ENCODE results near the gene SOX4.

DNA sequence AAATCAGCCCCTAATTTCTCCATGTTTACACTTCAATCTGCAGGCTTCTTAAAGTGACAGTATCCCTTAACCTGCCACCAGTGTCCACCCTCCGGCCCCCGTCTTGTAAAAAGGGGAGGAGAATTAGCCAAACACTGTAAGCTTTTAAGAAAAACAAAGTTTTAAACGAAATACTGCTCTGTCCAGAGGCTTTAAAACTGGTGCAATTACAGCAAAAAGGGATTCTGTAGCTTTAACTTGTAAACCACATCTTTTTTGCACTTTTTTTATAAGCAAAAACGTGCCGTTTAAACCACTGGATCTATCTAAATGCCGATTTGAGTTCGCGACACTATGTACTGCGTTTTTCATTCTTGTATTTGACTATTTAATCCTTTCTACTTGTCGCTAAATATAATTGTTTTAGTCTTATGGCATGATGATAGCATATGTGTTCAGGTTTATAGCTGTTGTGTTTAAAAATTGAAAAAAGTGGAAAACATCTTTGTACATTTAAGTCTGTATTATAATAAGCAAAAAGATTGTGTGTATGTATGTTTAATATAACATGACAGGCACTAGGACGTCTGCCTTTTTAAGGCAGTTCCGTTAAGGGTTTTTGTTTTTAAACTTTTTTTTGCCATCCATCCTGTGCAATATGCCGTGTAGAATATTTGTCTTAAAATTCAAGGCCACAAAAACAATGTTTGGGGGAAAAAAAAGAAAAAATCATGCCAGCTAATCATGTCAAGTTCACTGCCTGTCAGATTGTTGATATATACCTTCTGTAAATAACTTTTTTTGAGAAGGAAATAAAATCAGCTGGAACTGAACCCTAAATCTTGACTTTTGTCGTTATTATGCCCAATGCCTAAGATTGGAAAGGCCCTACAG is 4.5 kb downstream of the SOX4 start:
- TF ChIP-seq, protein P1, sequence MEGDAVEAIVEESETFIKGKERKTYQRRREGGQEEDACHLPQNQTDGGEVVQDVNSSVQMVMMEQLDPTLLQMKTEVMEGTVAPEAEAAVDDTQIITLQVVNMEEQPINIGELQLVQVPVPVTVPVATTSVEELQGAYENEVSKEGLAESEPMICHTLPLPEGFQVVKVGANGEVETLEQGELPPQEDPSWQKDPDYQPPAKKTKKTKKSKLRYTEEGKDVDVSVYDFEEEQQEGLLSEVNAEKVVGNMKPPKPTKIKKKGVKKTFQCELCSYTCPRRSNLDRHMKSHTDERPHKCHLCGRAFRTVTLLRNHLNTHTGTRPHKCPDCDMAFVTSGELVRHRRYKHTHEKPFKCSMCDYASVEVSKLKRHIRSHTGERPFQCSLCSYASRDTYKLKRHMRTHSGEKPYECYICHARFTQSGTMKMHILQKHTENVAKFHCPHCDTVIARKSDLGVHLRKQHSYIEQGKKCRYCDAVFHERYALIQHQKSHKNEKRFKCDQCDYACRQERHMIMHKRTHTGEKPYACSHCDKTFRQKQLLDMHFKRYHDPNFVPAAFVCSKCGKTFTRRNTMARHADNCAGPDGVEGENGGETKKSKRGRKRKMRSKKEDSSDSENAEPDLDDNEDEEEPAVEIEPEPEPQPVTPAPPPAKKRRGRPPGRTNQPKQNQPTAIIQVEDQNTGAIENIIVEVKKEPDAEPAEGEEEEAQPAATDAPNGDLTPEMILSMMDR (IDR thresholded peaks at IDR 0.05) = no peak
- TF ChIP-seq EZH2phosphoT487 (IDR thresholded peaks at IDR 0.05) = no peak
